ENCODE data around the gene LPIN2.

The LPIN2 gene, protein sequence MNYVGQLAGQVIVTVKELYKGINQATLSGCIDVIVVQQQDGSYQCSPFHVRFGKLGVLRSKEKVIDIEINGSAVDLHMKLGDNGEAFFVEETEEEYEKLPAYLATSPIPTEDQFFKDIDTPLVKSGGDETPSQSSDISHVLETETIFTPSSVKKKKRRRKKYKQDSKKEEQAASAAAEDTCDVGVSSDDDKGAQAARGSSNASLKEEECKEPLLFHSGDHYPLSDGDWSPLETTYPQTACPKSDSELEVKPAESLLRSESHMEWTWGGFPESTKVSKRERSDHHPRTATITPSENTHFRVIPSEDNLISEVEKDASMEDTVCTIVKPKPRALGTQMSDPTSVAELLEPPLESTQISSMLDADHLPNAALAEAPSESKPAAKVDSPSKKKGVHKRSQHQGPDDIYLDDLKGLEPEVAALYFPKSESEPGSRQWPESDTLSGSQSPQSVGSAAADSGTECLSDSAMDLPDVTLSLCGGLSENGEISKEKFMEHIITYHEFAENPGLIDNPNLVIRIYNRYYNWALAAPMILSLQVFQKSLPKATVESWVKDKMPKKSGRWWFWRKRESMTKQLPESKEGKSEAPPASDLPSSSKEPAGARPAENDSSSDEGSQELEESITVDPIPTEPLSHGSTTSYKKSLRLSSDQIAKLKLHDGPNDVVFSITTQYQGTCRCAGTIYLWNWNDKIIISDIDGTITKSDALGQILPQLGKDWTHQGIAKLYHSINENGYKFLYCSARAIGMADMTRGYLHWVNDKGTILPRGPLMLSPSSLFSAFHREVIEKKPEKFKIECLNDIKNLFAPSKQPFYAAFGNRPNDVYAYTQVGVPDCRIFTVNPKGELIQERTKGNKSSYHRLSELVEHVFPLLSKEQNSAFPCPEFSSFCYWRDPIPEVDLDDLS

DNA sequence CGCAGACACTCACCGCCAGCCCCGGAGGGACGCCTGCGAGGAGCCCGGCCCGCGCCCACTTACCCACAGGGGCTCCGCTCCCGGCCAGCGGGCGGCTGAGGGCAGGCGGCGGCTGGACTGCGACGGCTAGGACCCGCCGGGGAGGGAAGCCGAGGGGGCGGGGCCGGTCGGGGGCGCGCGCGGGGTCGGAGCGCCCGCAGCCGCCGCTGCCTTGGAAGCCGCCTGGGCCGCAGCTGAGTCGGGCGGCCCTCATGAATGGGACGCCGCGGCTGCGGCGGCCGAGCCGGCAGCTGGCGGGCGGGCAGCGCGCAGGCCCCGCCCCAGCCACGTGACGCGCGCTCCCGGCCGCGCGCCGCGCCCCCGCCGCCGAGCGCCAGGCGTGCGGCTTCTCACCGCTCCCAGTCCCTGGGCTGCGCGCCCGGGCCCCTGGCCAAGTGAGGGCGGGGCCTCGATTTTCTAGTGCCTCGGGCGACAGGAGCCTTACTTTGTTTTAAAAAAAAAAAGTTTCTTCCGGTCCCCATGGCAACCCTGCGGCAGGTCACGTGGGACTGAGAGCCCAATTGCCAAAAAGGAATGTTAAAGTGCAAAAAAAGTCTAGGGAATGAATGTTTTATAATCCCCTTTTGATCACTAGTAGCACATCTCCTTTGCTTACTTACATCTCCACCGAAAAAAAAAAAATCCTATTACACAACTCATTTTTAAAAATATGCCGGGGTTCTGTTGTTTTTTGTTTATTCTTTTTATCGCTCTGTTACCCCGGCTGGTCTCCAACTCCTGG lies at the start of gene LPIN2:
Gene LPIN2, minus strand, starts transcription at position 121 of the 781 bp plus-strand sequence. CDS start 52,304 bp downstream, outside the sequence.
- Histone ChIP-seq H3K36me3 (ENCODE audit: control insufficient read depth, low read depth, low read length) (no peaks in the 10 kb centered on the region), H3K4me3 (ENCODE audit: low read length) (peak within 1 kb of the TSS; percentile 89), H3K9ac (ENCODE audit: low read length) (peak within 1 kb of the TSS; percentile 73), H3K27ac (ENCODE audit: low read length) (peak within 1 kb of the TSS; percentile 18), H3K9me3 (ENCODE audit: control insufficient read depth, low read depth, low read length) (no peaks in the 10 kb centered on the region), H3K4me1 (ENCODE audit: control insufficient read depth, low read depth, low read length) (peaks cover 8% of the 10 kb centered on the region), H3K27me3 (ENCODE audit: control insufficient read depth, insufficient read depth, low read length) (no peaks in the 10 kb centered on the region)

DNA sequence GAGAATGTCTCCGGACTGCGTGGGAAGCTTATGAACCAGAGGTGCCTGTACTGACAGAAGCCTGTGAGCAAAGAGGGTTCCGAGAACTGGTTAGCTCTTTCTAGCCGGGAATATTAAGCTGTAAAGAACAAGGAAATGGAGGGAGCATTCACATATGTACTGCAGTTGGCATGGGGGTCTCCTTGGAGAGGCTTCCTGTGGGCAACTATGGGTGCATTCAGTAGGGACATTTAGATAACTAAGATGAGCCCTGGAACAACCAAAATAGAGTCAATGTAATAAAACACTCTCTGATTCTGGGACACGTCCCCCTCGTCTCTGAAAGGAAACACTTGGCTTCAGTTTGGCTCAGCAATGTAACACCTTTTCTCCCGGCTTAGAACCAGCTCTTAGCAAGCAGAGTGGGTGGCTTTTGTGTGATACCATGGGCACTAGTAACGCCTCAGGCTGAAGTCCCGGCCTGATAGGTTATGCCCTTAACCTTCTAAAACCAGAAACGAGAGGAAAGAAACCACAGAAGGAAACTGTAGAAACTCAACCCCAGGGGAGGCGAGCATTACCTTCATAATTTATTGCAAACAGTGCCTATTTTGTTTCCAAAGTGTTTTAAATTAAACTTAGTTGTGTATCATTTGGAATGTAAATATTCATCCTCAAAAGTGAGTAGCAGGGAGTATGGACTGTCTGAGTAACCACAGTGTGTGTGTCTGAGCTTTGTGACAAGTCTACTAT lies 48.8 kb upstream of the LPIN2 start:
- H3K4me3 ChIP-seq (ENCODE audit: low read length): no peak overlapping the region
- no peak overlapping the region for H3K27ac ChIP-seq (ENCODE audit: low read length)
- no peak overlapping the region for H3K9ac ChIP-seq (ENCODE audit: low read length)

DNA sequence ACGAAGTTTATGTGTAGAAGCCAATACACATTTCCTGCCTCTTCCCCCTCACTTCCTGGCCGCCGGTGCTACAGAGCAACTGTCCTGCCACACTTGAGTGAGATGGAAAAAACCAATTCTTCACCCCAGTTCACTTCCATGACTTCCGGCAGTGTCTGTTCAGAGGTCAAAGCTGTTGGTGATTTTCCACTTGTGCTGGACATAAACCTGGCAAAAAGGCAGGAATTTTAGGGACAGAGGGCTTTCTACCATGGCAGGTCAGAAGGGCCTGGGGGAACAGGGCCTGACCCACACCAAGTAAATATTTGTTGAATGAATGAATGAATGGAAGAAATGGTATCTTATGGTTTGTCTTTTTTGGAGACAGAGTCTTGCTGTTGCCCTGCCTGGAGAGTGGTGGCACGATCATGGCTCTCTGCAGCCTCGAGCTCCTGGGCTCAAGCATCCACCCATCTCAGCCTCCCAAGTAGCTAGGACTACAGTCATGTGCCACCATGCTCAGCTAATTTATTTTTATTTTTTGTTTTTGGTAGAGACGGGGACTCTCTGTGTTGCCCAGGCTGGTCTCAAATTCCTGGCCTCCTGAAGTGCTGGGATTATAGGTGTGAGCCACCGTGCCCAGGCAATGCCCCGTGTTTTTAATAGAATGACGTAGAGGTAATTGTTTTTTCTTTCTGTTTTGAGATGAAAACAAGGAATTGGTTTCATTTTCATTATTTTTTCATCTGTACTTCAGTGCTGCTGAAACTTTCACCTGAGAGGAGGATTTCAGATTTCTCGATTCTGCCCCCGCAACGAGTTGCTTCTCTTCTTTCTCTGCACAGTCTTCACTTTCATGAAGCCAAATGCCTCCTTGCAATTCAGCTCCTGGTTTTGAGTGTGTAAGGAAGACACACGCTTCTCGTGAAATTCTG lies 48.0 kb upstream of the LPIN2 start:
- H3K36me3 ChIP-seq (ENCODE audit: control insufficient read depth, low read depth, low read length): no peaks in the 10 kb centered on the region
- no peak overlapping the region for H3K9ac ChIP-seq (ENCODE audit: low read length)
- H3K4me3 ChIP-seq (ENCODE audit: low read length): no peak overlapping the region
- no peak overlapping the region for H3K27ac ChIP-seq (ENCODE audit: low read length)
- no peaks in the 10 kb centered on the region for H3K9me3 ChIP-seq (ENCODE audit: control insufficient read depth, low read depth, low read length)
- no peaks in the 10 kb centered on the region for H3K27me3 ChIP-seq (ENCODE audit: control insufficient read depth, insufficient read depth, low read length)
- no peaks in the 10 kb centered on the region for H3K4me1 ChIP-seq (ENCODE audit: control insufficient read depth, low read depth, low read length)

More for the DNA sequence above, 48.8 kb upstream of the LPIN2 start:
- H3K9me3 ChIP-seq (ENCODE audit: control insufficient read depth, low read depth, low read length): no peaks in the 10 kb centered on the region
- no peaks in the 10 kb centered on the region for H3K27me3 ChIP-seq (ENCODE audit: control insufficient read depth, insufficient read depth, low read length)
- H3K36me3 ChIP-seq (ENCODE audit: control insufficient read depth, low read depth, low read length): no peaks in the 10 kb centered on the region
- H3K4me1 ChIP-seq (ENCODE audit: control insufficient read depth, low read depth, low read length): no peaks in the 10 kb centered on the region

DNA sequence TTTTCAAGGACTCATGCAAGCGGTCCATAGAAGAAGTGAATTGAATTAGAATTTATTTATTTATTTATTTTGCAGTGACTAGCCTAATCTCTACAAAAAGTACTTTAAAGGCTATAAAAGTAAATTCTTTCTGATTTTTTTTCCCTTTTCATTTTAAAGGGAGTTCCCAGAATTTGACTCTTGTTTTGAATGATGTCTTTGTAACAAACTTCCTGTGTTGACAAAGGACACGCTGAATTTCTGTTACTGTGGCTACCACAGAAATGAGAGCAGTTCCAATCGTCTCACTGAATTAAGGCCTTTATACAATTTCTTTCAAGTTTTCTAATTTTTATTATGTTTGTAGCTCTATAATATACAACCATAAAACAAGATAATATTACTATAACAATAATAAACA lies 46.3 kb upstream of the LPIN2 start:
- H3K27ac ChIP-seq (ENCODE audit: low read length): no peak overlapping the region
- H3K27me3 ChIP-seq (ENCODE audit: control insufficient read depth, insufficient read depth, low read length): no peaks in the 10 kb centered on the region
- no peaks in the 10 kb centered on the region for H3K36me3 ChIP-seq (ENCODE audit: control insufficient read depth, low read depth, low read length)
- no peaks in the 10 kb centered on the region for H3K9me3 ChIP-seq (ENCODE audit: control insufficient read depth, low read depth, low read length)
- H3K4me3 ChIP-seq (ENCODE audit: low read length): no peak overlapping the region
- no peaks in the 10 kb centered on the region for H3K4me1 ChIP-seq (ENCODE audit: control insufficient read depth, low read depth, low read length)
- no peak overlapping the region for H3K9ac ChIP-seq (ENCODE audit: low read length)

DNA sequence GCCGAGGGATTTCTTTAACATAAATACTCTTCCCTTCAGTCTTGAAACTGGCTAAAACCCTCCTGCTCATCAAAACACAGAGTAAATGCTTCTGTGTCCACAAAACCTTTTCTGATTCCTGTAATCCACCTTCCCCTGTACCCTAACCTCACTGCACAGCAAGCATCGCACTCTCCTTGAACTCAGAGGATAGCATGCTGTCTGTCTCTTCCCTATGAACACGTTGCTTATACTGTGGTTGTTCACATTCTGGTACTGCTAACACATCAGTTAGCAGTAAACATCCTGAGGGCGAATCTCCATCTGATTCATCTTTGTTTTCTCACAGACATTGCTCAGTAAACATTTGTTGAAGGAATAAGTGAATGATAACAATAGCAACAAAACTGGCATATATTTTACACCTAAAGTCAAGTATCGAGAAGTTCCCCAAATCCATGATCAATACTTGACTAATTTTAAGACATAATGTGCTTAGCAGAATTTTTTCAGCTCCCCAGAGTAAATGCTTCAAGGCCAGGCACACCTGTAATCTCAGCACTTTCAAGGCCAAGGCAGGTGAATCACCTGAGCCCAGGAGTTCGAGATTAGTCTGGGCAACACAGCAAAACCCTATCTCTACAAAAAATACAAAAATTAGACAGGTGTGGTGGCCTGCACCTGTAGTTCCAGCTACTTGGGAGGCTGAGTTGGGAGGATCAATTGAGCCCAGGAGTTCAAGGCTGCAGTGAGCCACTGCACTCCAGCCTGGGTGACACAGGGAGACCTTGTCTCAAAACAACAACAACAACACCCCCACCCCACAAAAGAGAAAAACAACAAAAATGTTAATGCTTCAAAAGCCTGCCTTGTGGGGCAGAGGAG lies 45.6 kb upstream of the LPIN2 start:
- Histone ChIP-seq H3K27me3 (ENCODE audit: control insufficient read depth, insufficient read depth, low read length) (no peaks in the 10 kb centered on the region), H3K9me3 (ENCODE audit: control insufficient read depth, low read depth, low read length) (no peaks in the 10 kb centered on the region), H3K36me3 (ENCODE audit: control insufficient read depth, low read depth, low read length) (no peaks in the 10 kb centered on the region), H3K4me3 (ENCODE audit: low read length) (no peak overlapping the region), H3K4me1 (ENCODE audit: control insufficient read depth, low read depth, low read length) (no peaks in the 10 kb centered on the region), H3K9ac (ENCODE audit: low read length) (no peak overlapping the region), H3K27ac (ENCODE audit: low read length) (no peak overlapping the region)

- Histone ChIP-seq H3K9ac (ENCODE audit: low read length) (no peak overlapping the region), H3K4me3 (ENCODE audit: low read length) (no peak overlapping the region), H3K27ac (ENCODE audit: low read length) (no peak overlapping the region), H3K27me3 (ENCODE audit: control insufficient read depth, insufficient read depth, low read length) (no peaks in the 10 kb centered on the region), H3K4me1 (ENCODE audit: control insufficient read depth, low read depth, low read length) (no peaks in the 10 kb centered on the region), H3K9me3 (ENCODE audit: control insufficient read depth, low read depth, low read length) (no peaks in the 10 kb centered on the region), H3K36me3 (ENCODE audit: control insufficient read depth, low read depth, low read length) (no peaks in the 10 kb centered on the region)
Measured at GRCh38 chr18:3057526-3057925, 44.6 kb upstream of the LPIN2 start.

- Histone ChIP-seq H3K9ac (ENCODE audit: low read length) (no peak overlapping the region), H3K27ac (ENCODE audit: low read length) (no peak overlapping the region), H3K27me3 (ENCODE audit: control insufficient read depth, insufficient read depth, low read length) (no peaks in the 10 kb centered on the region), H3K4me3 (ENCODE audit: low read length) (no peak overlapping the region), H3K4me1 (ENCODE audit: control insufficient read depth, low read depth, low read length) (no peaks in the 10 kb centered on the region), H3K36me3 (ENCODE audit: control insufficient read depth, low read depth, low read length) (no peaks in the 10 kb centered on the region), H3K9me3 (ENCODE audit: control insufficient read depth, low read depth, low read length) (no peaks in the 10 kb centered on the region)
Measured at GRCh38 chr18:3056311-3056710, 43.4 kb upstream of the LPIN2 start.

DNA sequence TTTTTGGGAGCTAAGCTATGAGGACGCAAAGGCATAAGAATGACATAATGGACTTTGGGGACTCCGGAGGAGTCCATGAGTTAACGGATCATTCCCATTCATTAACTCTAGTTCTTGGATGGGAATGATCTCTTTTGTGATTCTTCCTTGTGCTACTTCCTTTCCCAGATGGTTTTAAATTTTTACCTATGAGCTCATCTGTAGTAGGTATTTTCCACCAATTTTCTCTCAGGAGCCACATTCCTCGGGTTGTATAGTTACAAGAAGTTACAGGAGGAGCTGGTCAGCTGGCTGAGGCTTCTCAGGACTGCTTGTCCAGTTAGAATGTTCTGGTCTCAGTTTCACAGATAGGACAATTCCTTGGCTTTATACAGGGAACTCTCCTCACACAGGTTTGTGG lies 42.9 kb upstream of the LPIN2 start:
- H3K4me1 ChIP-seq (ENCODE audit: control insufficient read depth, low read depth, low read length): no peaks in the 10 kb centered on the region
- no peaks in the 10 kb centered on the region for H3K9me3 ChIP-seq (ENCODE audit: control insufficient read depth, low read depth, low read length)
- no peak overlapping the region for H3K27ac ChIP-seq (ENCODE audit: low read length)
- H3K9ac ChIP-seq (ENCODE audit: low read length): no peak overlapping the region
- H3K27me3 ChIP-seq (ENCODE audit: control insufficient read depth, insufficient read depth, low read length): no peaks in the 10 kb centered on the region
- H3K4me3 ChIP-seq (ENCODE audit: low read length): no peak overlapping the region
- H3K36me3 ChIP-seq (ENCODE audit: control insufficient read depth, low read depth, low read length): no peaks in the 10 kb centered on the region

GRCh38 chr18:3055186-3055728 lies 42.3 kb upstream of the LPIN2 start:
- H3K9me3 ChIP-seq (ENCODE audit: control insufficient read depth, low read depth, low read length): no peaks in the 10 kb centered on the region
- no peak overlapping the region for H3K9ac ChIP-seq (ENCODE audit: low read length)
- no peak overlapping the region for H3K4me3 ChIP-seq (ENCODE audit: low read length)
- H3K4me1 ChIP-seq (ENCODE audit: control insufficient read depth, low read depth, low read length): no peaks in the 10 kb centered on the region
- H3K27ac ChIP-seq (ENCODE audit: low read length): no peak overlapping the region
- H3K27me3 ChIP-seq (ENCODE audit: control insufficient read depth, insufficient read depth, low read length): no peaks in the 10 kb centered on the region
- H3K36me3 ChIP-seq (ENCODE audit: control insufficient read depth, low read depth, low read length): no peaks in the 10 kb centered on the region

Data from iPS-18a (cell line).